ENCODE measurements around the gene CACNA1C. TPM values are rescaled to one million over a fixed set of nuclear protein-coding genes. Genes with fewer than 3 reads are reported as not detected.

Gene CACNA1C
- total RNA-seq, 6 donors from 2014 or later = 5.2 to 45.1 (median 8.8) TPM

DNA sequence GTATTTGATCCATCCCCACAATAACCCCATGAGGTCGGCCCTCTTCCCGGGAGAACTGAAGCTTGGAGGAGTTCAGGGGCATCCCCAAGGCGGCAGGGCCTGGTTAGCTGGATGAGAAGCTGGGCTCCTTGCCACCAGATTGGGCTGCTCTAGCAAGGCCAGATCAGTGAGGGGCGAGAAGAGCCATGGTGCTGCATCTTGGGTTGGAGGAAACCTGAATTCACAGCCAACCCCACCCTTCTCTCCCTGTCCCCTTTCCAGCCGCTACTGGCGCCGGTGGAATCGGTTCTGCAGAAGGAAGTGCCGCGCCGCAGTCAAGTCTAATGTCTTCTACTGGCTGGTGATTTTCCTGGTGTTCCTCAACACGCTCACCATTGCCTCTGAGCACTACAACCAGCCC lies 513.4 kb downstream of the CACNA1C start:
- ATAC-seq (ENCODE audit: low FRiP score in 2 of 2) (no peak), DNase-seq (no peak)
- Histone ChIP-seq H3K4me1 (peaks cover 0 to 5% (median 0%) of the 10 kb centered on the region in 4 donors), H3K4me3 (no peak overlapping the region), H3K36me3 (no peaks in the 10 kb centered on the region), H3K9me3 (no peaks in the 10 kb centered on the region), H3K27me3 (no peaks in the 10 kb centered on the region), H3K27ac (no peak overlapping the region)
- WGBS, 2 donors = 93 to 94% methylated on average over 11 to 12 of the region's 12 CpGs
- TF ChIP-seq EP300 (IDR thresholded peaks at IDR 0.05) (no peak), POLR2A (IDR thresholded peaks at IDR 0.05) (no peak), POLR2AphosphoS5 (IDR thresholded peaks at IDR 0.05) (no peak)
- TF ChIP-seq, protein P1, sequence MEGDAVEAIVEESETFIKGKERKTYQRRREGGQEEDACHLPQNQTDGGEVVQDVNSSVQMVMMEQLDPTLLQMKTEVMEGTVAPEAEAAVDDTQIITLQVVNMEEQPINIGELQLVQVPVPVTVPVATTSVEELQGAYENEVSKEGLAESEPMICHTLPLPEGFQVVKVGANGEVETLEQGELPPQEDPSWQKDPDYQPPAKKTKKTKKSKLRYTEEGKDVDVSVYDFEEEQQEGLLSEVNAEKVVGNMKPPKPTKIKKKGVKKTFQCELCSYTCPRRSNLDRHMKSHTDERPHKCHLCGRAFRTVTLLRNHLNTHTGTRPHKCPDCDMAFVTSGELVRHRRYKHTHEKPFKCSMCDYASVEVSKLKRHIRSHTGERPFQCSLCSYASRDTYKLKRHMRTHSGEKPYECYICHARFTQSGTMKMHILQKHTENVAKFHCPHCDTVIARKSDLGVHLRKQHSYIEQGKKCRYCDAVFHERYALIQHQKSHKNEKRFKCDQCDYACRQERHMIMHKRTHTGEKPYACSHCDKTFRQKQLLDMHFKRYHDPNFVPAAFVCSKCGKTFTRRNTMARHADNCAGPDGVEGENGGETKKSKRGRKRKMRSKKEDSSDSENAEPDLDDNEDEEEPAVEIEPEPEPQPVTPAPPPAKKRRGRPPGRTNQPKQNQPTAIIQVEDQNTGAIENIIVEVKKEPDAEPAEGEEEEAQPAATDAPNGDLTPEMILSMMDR (IDR thresholded peaks at IDR 0.05) = no peak

DNA sequence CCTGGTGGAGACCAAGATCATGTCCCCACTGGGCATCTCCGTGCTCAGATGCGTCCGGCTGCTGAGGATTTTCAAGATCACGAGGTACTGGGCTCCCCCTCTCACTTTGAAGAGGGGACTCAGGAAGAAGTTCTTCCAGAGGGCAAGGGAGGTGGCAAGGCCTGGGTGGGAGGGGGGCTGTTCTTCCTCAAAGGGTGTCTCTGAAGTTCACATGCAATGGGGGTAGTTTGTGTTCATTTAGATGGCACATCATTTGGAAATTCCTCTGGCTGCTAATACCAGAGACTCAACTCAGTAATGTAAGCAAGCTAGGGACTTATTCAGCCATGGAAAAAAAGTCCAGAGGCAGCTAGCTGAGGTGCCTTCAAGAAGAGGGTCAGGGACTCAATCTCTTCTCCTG lies 514.9 kb downstream of the CACNA1C start:
- no peaks in the 10 kb centered on the region for H3K36me3 ChIP-seq
- DNase-seq (no peak), ATAC-seq (ENCODE audit: low FRiP score in 2 of 2) (no peak)
- H3K9me3 ChIP-seq = no peaks in the 10 kb centered on the region
- no peaks in the 10 kb centered on the region for H3K4me1 ChIP-seq
- TF ChIP-seq POLR2AphosphoS5 (IDR thresholded peaks at IDR 0.05) (no peak), POLR2A (IDR thresholded peaks at IDR 0.05) (no peak), EP300 (IDR thresholded peaks at IDR 0.05) (no peak)
- TF ChIP-seq, protein P1 (IDR thresholded peaks at IDR 0.05) = no peak
- H3K27me3 ChIP-seq = no peaks in the 10 kb centered on the region
- H3K4me3 ChIP-seq = no peak overlapping the region
- no peak overlapping the region for H3K27ac ChIP-seq
- WGBS, 2 donors = 80 to 89% methylated on average over 1 to 4 of the region's 4 CpGs

DNA sequence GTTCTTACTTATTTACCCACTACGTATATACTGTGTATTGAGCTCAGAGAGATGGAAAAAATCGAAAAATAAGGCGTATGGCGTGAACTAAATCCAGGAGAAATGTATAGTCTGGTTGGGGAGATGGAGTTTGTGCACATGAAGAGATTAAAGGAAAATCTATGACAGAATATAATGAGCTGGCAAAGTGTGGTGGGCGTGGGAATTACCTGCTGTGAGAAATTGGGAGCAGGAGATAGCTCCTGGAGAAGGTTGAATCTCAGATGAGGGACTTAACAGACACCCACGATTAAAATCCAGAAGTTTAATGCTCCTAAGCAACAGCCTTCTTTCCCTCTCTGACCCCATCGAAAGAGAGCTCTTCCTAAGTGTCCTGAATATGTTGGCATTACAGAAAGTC lies 517.8 kb downstream of the CACNA1C start:
- no peak overlapping the region for H3K4me3 ChIP-seq
- H3K4me1 ChIP-seq = no peaks in the 10 kb centered on the region
- no peak for DNase-seq
- 85 to 90% methylated on average over 7 of the region's 7 CpGs for WGBS, 2 donors
- no peaks in the 10 kb centered on the region for H3K36me3 ChIP-seq
- TF ChIP-seq EP300 (IDR thresholded peaks at IDR 0.05) = no peak
- TF ChIP-seq, protein P1 (IDR thresholded peaks at IDR 0.05) = no peak
- no peak for TF ChIP-seq POLR2AphosphoS5 (IDR thresholded peaks at IDR 0.05)
- TF ChIP-seq POLR2A (IDR thresholded peaks at IDR 0.05) = no peak
- no peak for ATAC-seq (ENCODE audit: low FRiP score in 2 of 2)
- no peaks in the 10 kb centered on the region for H3K9me3 ChIP-seq
- no peak overlapping the region for H3K27ac ChIP-seq
- H3K27me3 ChIP-seq = no peaks in the 10 kb centered on the region

DNA sequence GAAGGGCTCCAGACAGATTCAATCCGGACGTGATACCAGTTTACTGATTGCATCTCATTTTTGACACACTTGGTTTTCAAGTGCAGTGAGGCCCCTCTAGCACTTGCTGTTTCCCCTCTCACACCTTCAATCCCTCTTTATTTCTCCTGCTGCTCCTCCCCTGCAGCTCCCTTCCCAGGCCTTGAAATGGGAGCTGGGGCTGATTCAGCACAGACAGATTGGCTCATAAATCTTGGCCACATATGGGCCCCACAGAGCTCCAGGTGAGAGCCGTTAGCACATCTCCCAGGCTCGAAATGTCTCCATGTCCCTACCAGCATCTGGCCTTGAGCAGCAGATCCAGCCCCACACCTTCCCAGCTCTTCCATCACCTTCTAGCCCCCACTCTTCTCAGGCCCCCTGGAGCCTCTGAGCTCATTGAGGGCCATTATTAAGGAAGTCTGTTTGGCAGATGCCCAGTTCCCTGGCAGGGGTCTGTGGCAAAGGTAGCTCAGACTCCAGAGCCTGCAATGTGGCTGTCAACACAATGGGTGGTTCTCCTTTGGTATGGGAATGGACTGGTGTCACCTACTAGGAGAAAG lies 521.7 kb downstream of the CACNA1C start:
- Histone ChIP-seq H3K9me3 (no peaks in the 10 kb centered on the region), H3K4me1 (no peaks in the 10 kb centered on the region), H3K36me3 (no peaks in the 10 kb centered on the region), H3K4me3 (no peak overlapping the region), H3K27ac (no peak overlapping the region), H3K27me3 (no peaks in the 10 kb centered on the region)
- 87 to 92% methylated on average over 4 of the region's 4 CpGs for WGBS, 2 donors
- ATAC-seq (ENCODE audit: low FRiP score in 2 of 2) = no peak
- no peak for DNase-seq
- no peak for TF ChIP-seq POLR2A (IDR thresholded peaks at IDR 0.05)
- TF ChIP-seq, protein P1 (IDR thresholded peaks at IDR 0.05) = no peak
- no peak for TF ChIP-seq EP300 (IDR thresholded peaks at IDR 0.05)
- TF ChIP-seq POLR2AphosphoS5 (IDR thresholded peaks at IDR 0.05) = no peak

DNA sequence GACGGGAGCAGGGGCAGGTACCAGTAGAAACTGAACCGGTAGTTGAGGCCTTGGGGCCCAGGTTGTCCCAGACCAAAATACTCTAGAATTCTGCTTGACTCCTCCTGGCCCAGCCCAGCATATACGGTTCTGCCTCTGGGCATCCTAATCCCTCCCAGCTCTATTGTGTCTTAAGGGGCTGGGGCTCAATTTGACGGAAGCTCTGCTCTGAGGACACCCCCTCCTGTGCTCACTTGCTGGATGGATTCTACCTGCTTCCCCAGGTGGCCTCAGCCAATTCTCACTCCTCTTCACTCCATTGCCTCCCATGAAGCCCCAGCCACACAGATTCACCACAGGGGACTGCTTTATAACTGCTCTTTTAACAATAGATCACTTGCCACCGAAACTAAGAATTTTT lies 522.5 kb downstream of the CACNA1C start:
- ATAC-seq (ENCODE audit: low FRiP score in 2 of 2) (no peak), DNase-seq (no peak)
- no peak overlapping the region for H3K27ac ChIP-seq
- no peaks in the 10 kb centered on the region for H3K27me3 ChIP-seq
- H3K36me3 ChIP-seq = no peaks in the 10 kb centered on the region
- H3K4me1 ChIP-seq = no peaks in the 10 kb centered on the region
- 85 to 93% methylated on average over 5 of the region's 5 CpGs for WGBS, 2 donors
- no peak overlapping the region for H3K4me3 ChIP-seq
- TF ChIP-seq POLR2A (IDR thresholded peaks at IDR 0.05) = no peak
- TF ChIP-seq, protein P1 (IDR thresholded peaks at IDR 0.05) = no peak
- no peaks in the 10 kb centered on the region for H3K9me3 ChIP-seq

All from upper lobe of left lung (tissue), 6 donors.